Coronary artery (tissue), 2 donors: ENCODE results near the gene MED13.
"Not testable (repeated sequence)": the region's sequence is repeated elsewhere in the genome, so short reads cannot be mapped to it uniquely, and the experiment has no call there.

Experiments used
- DNase-seq: peaks from one replicate; pipeline ENCODE4 v3.0.0-alpha.2; 2017; ENCODE audit warnings: low spot score
- H3K27ac ChIP-seq, 2 donors: fragments of 200-600 bp; sonication (generic); one replicate each; pipeline ENCODE4 v1.5.1; 2016 to 2019
- H3K4me3 ChIP-seq: fragments of 200-600 bp; sonication (generic); 2 replicates; pipeline ENCODE4 v1.5.1; 2016; ENCODE audit warnings: mild to moderate bottlenecking, moderate library complexity
- TF ChIP-seq, protein P1 (sequence below): fragments of 200-600 bp; sonication (generic); IDR thresholded peaks from one replicate; pipeline ENCODE4 v1.5.1; 2019; ENCODE audit warnings: antibody characterized with exemption

Gene MED13

DNA sequence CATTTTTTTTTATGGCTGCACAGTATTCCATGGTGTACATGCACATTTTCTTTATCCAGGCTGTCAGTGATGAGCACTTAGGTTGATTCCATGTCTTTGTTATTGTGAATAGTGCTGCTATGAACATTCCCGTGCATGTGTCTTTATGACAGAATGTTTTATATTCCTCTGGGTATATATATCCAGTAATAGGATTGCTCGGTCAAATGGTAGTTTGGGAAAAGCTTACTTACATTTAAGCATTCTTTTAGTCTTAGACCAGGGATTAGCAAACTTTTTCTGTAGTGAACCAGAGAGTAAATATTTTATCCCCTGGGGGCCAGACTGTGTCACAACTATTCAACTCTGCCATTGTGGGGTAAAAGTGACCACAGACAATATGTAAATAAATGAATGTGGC, 40.2 kb downstream of the MED13 start:
- TF ChIP-seq, protein P1, sequence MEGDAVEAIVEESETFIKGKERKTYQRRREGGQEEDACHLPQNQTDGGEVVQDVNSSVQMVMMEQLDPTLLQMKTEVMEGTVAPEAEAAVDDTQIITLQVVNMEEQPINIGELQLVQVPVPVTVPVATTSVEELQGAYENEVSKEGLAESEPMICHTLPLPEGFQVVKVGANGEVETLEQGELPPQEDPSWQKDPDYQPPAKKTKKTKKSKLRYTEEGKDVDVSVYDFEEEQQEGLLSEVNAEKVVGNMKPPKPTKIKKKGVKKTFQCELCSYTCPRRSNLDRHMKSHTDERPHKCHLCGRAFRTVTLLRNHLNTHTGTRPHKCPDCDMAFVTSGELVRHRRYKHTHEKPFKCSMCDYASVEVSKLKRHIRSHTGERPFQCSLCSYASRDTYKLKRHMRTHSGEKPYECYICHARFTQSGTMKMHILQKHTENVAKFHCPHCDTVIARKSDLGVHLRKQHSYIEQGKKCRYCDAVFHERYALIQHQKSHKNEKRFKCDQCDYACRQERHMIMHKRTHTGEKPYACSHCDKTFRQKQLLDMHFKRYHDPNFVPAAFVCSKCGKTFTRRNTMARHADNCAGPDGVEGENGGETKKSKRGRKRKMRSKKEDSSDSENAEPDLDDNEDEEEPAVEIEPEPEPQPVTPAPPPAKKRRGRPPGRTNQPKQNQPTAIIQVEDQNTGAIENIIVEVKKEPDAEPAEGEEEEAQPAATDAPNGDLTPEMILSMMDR = no peak
- DNase-seq = no peak
- Histone ChIP-seq H3K4me3 (no peak overlapping the region), H3K27ac (no peak overlapping the region)

DNA sequence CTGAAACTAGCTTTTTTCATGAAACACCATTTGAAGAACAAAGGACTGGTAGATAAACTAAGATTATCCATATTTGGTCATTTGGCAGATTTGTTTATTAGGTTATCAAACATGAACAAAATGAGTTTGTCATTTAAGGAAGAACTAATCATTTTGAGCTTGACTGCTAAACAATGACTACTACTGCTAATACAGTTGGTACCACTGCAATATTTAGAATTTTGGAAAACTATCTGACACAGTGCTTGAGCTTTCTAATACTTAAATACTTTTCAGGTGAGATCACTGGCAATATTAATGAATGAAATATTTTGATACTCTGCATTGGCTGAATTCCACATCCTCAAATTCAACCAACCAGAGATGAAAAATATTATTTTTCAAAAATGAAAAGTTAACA, 47.2 kb downstream of the MED13 start:
- TF ChIP-seq, protein P1 = no peak
- H3K27ac ChIP-seq = no peak overlapping the region
- H3K4me3 ChIP-seq = no peak overlapping the region
- no peak for DNase-seq

DNA sequence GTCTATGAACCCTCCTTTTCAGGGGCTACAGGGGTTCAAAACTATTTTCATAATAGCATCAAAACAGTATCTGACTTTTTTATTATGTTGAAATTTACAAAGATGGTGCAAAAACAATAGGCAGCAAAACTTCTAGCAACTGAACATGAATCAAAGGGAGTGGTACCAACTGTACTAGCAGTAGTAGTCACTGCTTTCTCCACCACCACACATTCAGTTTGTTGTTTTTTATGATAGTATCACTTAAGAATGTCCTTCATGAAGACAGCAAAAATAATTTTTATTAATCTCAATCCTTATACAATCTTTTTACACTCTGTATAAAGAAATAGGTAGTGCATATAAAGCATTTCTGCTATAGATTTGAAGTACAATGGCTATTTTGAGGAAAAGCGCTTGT, 47.6 kb downstream of the MED13 start:
- Histone ChIP-seq H3K4me3 (no peak overlapping the region), H3K27ac (no peak overlapping the region)
- no peak for DNase-seq
- TF ChIP-seq, protein P1 = no peak

DNA sequence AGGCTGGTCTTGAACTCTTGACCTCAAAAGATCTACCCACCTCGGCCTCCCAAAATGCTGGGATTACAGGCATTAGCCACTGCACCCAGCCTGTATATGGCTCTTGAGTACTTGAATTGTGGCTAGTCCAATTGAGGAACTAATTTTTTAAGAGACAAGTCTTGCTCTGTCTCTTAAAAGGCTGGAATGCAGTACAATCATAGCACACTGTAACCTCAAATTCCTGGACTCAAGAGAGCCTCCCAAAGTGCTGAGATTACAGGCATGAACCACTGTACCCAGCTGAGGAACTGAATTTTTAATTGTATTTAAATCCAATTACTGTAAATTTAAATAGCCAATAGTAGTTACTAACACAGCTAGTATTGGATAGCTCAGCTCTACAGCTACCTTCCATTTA, 50.6 kb downstream of the MED13 start:
- no peak for DNase-seq
- TF ChIP-seq, protein P1 = no peak
- Histone ChIP-seq H3K27ac (no peak overlapping the region), H3K4me3 (no peak overlapping the region)

DNA sequence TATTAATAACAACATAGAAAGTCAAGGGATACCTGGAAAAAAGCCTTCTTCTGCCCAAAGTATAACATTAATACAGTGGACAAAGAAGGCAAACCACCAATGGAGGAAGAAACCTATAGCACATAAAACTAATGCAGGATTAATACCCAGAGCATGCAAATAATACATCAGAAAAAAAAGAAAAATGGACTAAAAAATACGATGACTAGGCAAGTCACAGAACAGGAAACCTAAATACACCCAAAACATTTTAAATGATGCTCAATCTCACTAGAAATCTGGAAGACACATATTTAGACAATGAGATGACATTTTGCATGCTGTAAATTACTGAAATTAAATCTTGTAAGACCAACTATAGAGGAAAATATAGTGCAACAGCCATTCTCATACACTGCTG, 55.9 kb downstream of the MED13 start:
- no peak overlapping the region for H3K4me3 ChIP-seq
- no peak for DNase-seq
- H3K27ac ChIP-seq = no peak overlapping the region
- TF ChIP-seq, protein P1 = no peak

DNA sequence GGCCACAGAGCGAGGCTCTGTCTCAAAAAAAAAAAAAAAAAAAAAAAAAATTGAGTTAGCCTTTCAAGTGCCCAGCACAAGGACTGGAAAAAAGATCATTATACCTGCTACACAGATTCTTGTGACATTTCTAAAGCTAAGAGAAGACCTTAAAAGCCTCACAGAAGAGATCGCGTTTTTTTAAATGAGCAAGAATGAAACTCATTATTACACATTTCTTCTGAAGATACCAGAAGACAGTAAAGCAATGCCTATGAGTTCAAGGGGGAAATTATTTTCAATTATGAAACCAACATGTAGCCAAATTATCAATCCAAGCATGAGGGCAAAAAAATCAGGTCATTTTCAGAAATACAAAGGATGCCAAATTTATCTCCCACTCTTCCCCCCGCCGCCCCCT, 56.8 kb downstream of the MED13 start:
- TF ChIP-seq, protein P1 = no peak
- no peak for DNase-seq
- Histone ChIP-seq H3K4me3 (no peak overlapping the region), H3K27ac (no peak overlapping the region)

DNA sequence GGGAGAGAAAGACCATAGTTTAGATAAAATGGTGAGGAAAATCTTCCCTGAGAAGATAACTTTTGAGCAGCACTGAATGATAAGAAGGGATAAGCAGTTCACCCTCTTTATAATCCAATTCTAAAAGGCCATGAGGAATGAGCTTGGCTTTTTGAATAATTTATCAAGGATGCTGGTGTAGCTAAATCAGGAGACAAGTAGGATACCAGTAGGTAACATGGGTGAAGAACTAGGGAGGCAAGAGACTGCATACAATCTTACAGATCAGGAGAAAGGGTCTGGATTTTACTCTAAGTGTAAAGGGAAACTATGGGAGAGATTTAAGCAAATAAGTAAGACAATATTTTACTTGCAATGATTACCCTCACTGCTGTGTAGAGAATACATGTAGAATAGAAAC, 60.7 kb downstream of the MED13 start:
- TF ChIP-seq, protein P1 = no peak
- H3K4me3 ChIP-seq = no peak overlapping the region
- H3K27ac ChIP-seq = no peak overlapping the region
- DNase-seq = no peak

DNA sequence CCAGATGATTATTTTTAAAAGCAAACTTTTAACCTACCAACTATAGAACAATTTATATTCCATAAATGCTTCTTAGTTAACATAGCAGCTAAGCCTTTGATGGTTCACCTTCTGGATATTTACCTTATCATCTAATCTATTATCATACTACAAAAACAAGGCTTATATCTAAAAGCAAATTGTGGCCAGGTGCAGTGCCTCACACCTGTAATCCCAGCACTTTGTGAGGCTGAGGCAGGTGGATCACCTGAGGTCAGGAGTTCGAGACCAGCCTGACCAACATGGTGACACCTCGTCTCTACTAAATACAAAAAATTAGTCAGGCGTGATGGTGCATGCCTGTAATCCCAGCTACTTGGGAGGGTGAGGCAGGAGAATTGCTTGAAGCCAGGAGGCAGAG, 61.9 kb downstream of the MED13 start:
- not testable (repeated sequence) for H3K4me3 ChIP-seq, H3K27ac ChIP-seq, DNase-seq
